GM23338 (cell line): ENCODE measurements around the gene GNS. TPM values are rescaled to one million over a fixed set of nuclear protein-coding genes. Genes with fewer than 3 reads are reported as not detected.

Experiments used
- ATAC-seq: fragments of 200-7000 bp; cut with Tn5 transposase; 3 replicates; pipeline ENCODE4 v1.9.1; 2020
- DNase-seq: peaks from one replicate; pipeline ENCODE4 v3.0.0-alpha.2; 2015; ENCODE audit warnings: low spot score
- H2AFZ ChIP-seq: fragments of 200-600 bp; sonication (generic); 2 replicates; pipeline ENCODE4 v1.8.0; 2016; ENCODE audit warnings: antibody characterized with exemption, mild to moderate bottlenecking, moderate library complexity
- H3F3A ChIP-seq: fragments of 200-600 bp; sonication (generic); replicated peaks from 2 replicates; pipeline ENCODE4 v1.8.0; 2017; ENCODE audit warnings: antibody characterized with exemption, mixed run types, low read depth
- H3K27ac ChIP-seq: fragments of 200-600 bp; sonication (generic); 2 replicates; pipeline ENCODE4 v1.6.1; 2016; ENCODE audit warnings: low read depth
- H3K27me3 ChIP-seq: fragments of 200-600 bp; sonication (generic); 2 replicates; pipeline ENCODE4 v1.8.0; 2016; ENCODE audit warnings: mild to moderate bottlenecking, mixed run types, moderate library complexity; ENCODE audit not compliant: insufficient read depth
- H3K36me3 ChIP-seq: fragments of 200-600 bp; sonication (generic); 2 replicates; pipeline ENCODE4 v1.8.0; 2016; ENCODE audit warnings: mild to moderate bottlenecking; ENCODE audit not compliant: insufficient read depth
- H3K4me1 ChIP-seq: fragments of 200-600 bp; sonication (generic); 2 replicates; pipeline ENCODE4 v1.8.0; 2016; ENCODE audit warnings: mild to moderate bottlenecking, moderate library complexity; ENCODE audit not compliant: insufficient read depth
- H3K4me2 ChIP-seq: fragments of 200-600 bp; sonication (generic); 2 replicates; pipeline ENCODE4 v1.7.1; 2017; ENCODE audit warnings: mixed run types
- H3K4me3 ChIP-seq: fragments of 200-600 bp; sonication (generic); 2 replicates; pipeline ENCODE4 v1.6.1; 2016; ENCODE audit warnings: mixed run types
- H3K79me2 ChIP-seq: fragments of 200-600 bp; sonication (generic); replicated peaks from 2 replicates; pipeline ENCODE4 v1.8.0; 2017; ENCODE audit warnings: mild to moderate bottlenecking; ENCODE audit not compliant: insufficient read depth
- H3K9me2 ChIP-seq: fragments of 200-600 bp; sonication (generic); 2 replicates; pipeline ENCODE4 v1.8.0; 2017; ENCODE audit not compliant: insufficient read depth
- H4K20me1 ChIP-seq: fragments of 200-600 bp; sonication (generic); replicated peaks from 2 replicates; pipeline ENCODE4 v1.8.0; 2017; ENCODE audit warnings: mild to moderate bottlenecking; ENCODE audit not compliant: insufficient read depth
- H3K27ac Mint-ChIP-seq: 2 replicates; pipeline ENCODE4 v1.8.0; 2020; ENCODE audit warnings: inconsistent platforms, mild to moderate bottlenecking, moderate library complexity, mixed read lengths
- H3K27me3 Mint-ChIP-seq: 3 replicates; pipeline ENCODE4 v1.8.0; 2022; ENCODE audit warnings: low read depth, mild to moderate bottlenecking, moderate library complexity, mixed read lengths, inconsistent platforms; ENCODE audit not compliant: insufficient read depth, poor library complexity
- H3K36me3 Mint-ChIP-seq: 3 replicates; pipeline ENCODE4 v1.8.0; 2021; ENCODE audit warnings: low read depth, mild to moderate bottlenecking, inconsistent platforms, moderate library complexity, mixed read lengths
- H3K4me1 Mint-ChIP-seq: 3 replicates; pipeline ENCODE4 v1.8.0; 2020; ENCODE audit warnings: mild to moderate bottlenecking, inconsistent platforms, mixed read lengths
- H3K4me3 Mint-ChIP-seq: 3 replicates; pipeline ENCODE4 v1.8.0; 2021; ENCODE audit warnings: moderate library complexity, mild to moderate bottlenecking, inconsistent platforms, mixed read lengths
- H3K9me3 Mint-ChIP-seq: 3 replicates; pipeline ENCODE4 v1.8.0; 2020; ENCODE audit warnings: moderate library complexity, mild to moderate bottlenecking, inconsistent platforms, mixed read lengths
- CREB1 ChIP-seq: fragments of 250-450 bp; sonication (Bioruptor Pico); IDR thresholded peaks from 2 replicates; pipeline ENCODE4 v1.5.0; 2020; ENCODE audit warnings: low read depth, mild to moderate bottlenecking, moderate library complexity
- CTCF ChIP-seq, 2 experiments: fragments of 200-600 bp in 1 of 2; sonication (generic) in 1 of 2; conservative IDR thresholded peaks; 2 replicates each; pipeline versions ENCODE4 v1.5.1 to v1.6.1; 2016 to 2017; ENCODE audit warnings: antibody characterized with exemption in 2 of 2, low read depth in 2 of 2, mild to moderate bottlenecking in 2 of 2, moderate library complexity in 1 of 2
- ETS1 ChIP-seq: IDR thresholded peaks from 2 replicates; pipeline ENCODE4 v1.6.1; 2016; ENCODE audit warnings: antibody characterized with exemption
- EZH2 ChIP-seq: fragments of 200-600 bp; sonication (generic); IDR thresholded peaks from one replicate; pipeline ENCODE4 v1.8.0; 2017; ENCODE audit warnings: antibody characterized with exemption, mild to moderate bottlenecking, low read depth; ENCODE audit not compliant: unreplicated experiment
- EZH2phosphoT487 ChIP-seq: fragments of 200-600 bp; sonication (generic); IDR thresholded peaks from one replicate; pipeline ENCODE4 v1.8.1; 2018; ENCODE audit warnings: antibody characterized with exemption; ENCODE audit not compliant: unreplicated experiment
- JUNB ChIP-seq: IDR thresholded peaks from one replicate; pipeline ENCODE4 v1.6.1; 2016; ENCODE audit warnings: antibody characterized with exemption; ENCODE audit not compliant: unreplicated experiment
- NANOG ChIP-seq: IDR thresholded peaks from 2 replicates; pipeline ENCODE4 v1.6.1; 2016; ENCODE audit warnings: antibody characterized with exemption, borderline replicate concordance
- POLR2AphosphoS5 ChIP-seq: IDR thresholded peaks from 2 replicates; pipeline ENCODE4 v1.6.1; 2016; ENCODE audit warnings: antibody characterized with exemption, low read depth
- REST ChIP-seq: IDR thresholded peaks from one replicate; pipeline ENCODE4 v1.6.1; 2018; ENCODE audit warnings: antibody characterized with exemption; ENCODE audit not compliant: unreplicated experiment
- STAT1 ChIP-seq: IDR thresholded peaks from one replicate; pipeline ENCODE4 v1.6.1; 2016; ENCODE audit warnings: antibody characterized with exemption; ENCODE audit not compliant: unreplicated experiment
- ZNF114 ChIP-seq: fragments of 250-450 bp; sonication (Bioruptor Pico); IDR thresholded peaks from 2 replicates; pipeline ENCODE4 v1.5.0; 2020; ENCODE audit warnings: mild to moderate bottlenecking, moderate library complexity
- ZNF331 ChIP-seq: fragments of 250-450 bp; sonication (Bioruptor Pico); IDR thresholded peaks from 2 replicates; pipeline ENCODE4 v1.5.0; 2020; ENCODE audit warnings: low read depth, mild to moderate bottlenecking, moderate library complexity
- ZNF462 ChIP-seq: fragments of 250-450 bp; sonication (Bioruptor Pico); IDR thresholded peaks from 2 replicates; pipeline ENCODE4 v1.5.0; 2020; ENCODE audit warnings: mild to moderate bottlenecking, moderate library complexity
- polyA plus RNA-seq: library from polyadenylated mRNA; unstranded; fragments of >200 nt; fragmentation: Nextera tagmentation; extraction: Ambion mirVana; gene quantifications from 2 replicates; pipeline ENCODE4 v1.2.1, GENCODE V29; 2016
- total RNA-seq: library from RNA; depleted of rRNA; stranded (reverse); fragments of >200 nt; shearing (Covaris generic); gene quantifications from 2 replicates; pipeline ENCODE4 v1.2.3, GENCODE V29; 2014

The GNS gene
- total and polyA plus RNA-seq, 2 experiments from 2014 or later: 12.3 to 34.9 TPM

GRCh38 chr12:64767495-64767894 lies 8.3 kb upstream of the GNS start:
- no peaks in the 10 kb centered on the region for H3K9me2 ChIP-seq
- ATAC-seq (no peak), DNase-seq (no peak)
- H3K79me2 ChIP-seq: no peaks in the 10 kb centered on the region
- Mint-ChIP-seq H3K27me3 (peaks cover 2% of the 10 kb centered on the region), H3K9me3 (no peaks in the 10 kb centered on the region), H3K27ac (no peak overlapping the region), H3K4me1 (no peaks in the 10 kb centered on the region), H3K4me3 (no peak overlapping the region), H3K36me3 (no peaks in the 10 kb centered on the region)
- H3K4me3 ChIP-seq: no peak overlapping the region
- H3F3A ChIP-seq: no peaks in the 10 kb centered on the region
- H3K4me2 ChIP-seq: no peak overlapping the region
- H3K36me3 ChIP-seq: no peaks in the 10 kb centered on the region
- no peaks in the 10 kb centered on the region for H4K20me1 ChIP-seq
- no peak overlapping the region for H2AFZ ChIP-seq
- no peaks in the 10 kb centered on the region for H3K27me3 ChIP-seq
- no peak overlapping the region for H3K27ac ChIP-seq
- no peak for TF ChIP-seq ETS1
- no peak for TF ChIP-seq ZNF331 (CRISPR knock-in tag)
- no peak for TF ChIP-seq CTCF (conservative IDR thresholded peaks at IDR 0.05; ENCODE audit: low read depth in 2 of 2)
- no peak for TF ChIP-seq REST
- TF ChIP-seq CREB1: no peak
- TF ChIP-seq NANOG: no peak
- no peak for TF ChIP-seq ZNF114 (CRISPR knock-in tag)
- no peak for TF ChIP-seq ZNF462 (CRISPR knock-in tag)
- TF ChIP-seq JUNB: no peak
- no peak for TF ChIP-seq EZH2
- no peak for TF ChIP-seq POLR2AphosphoS5
- no peak for TF ChIP-seq EZH2phosphoT487
- TF ChIP-seq STAT1: no peak
- H3K4me1 ChIP-seq: no peaks in the 10 kb centered on the region
